ENCODE measurements around the gene ARIH2. TPM values are rescaled to one million over a fixed set of nuclear protein-coding genes. Genes with fewer than 3 reads are reported as not detected.

ARIH2 gene
- total and polyA plus RNA-seq, 2 of the 4 experiments (the other 2 are of a cell fraction), result 62.3 to 93.7 TPM

DNA sequence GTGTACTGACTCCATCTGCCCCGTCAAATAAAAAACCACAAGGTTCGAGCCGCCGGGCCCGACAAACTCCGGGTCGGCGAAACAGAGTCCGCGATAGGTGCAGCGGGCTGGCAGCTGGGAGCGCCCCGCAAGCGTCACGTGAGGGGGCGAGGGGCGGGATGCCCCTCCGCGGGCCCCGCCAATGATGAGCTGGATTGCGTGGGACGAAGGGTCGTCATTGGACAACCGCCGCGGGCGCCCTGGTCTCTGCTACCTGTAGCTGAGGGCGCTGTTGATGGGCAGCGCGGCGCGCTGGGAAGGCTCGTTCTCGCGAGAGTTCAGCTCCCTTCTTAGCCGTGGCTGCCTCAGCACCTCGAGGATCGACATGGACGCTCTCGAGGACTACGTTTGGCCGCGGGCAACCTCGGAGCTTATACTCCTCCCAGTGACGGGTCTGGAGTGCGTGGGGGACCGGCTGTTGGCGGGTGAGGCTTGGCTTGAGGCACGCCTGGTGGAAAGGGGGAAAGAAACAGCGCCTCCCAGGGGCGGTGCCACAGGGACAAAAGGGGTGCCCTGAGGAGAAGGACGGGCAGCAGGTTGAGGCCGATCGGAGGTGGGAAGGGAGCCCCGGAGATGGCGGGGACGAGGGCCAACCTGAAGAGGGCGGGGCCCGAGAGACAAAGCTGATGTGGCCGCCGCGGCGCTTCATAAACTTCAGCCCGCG lies 88.6 kb downstream of the ARIH2 start, which contains the start of gene WDR6 (continued):
- TF ChIP-seq CHD1 (IDR thresholded peaks at IDR 0.05; ENCODE audit: low read depth, low read length) (peak; percentile 82; the same call in 1 of the 2 replicates), RAD21 (IDR thresholded peaks at IDR 0.05; ENCODE audit: low read length) (peak; percentile 4; the same call in 1 of the 2 replicates), MAFK (IDR thresholded peaks at IDR 0.05; ENCODE audit: low read depth, low read length) (no peak)

DNA sequence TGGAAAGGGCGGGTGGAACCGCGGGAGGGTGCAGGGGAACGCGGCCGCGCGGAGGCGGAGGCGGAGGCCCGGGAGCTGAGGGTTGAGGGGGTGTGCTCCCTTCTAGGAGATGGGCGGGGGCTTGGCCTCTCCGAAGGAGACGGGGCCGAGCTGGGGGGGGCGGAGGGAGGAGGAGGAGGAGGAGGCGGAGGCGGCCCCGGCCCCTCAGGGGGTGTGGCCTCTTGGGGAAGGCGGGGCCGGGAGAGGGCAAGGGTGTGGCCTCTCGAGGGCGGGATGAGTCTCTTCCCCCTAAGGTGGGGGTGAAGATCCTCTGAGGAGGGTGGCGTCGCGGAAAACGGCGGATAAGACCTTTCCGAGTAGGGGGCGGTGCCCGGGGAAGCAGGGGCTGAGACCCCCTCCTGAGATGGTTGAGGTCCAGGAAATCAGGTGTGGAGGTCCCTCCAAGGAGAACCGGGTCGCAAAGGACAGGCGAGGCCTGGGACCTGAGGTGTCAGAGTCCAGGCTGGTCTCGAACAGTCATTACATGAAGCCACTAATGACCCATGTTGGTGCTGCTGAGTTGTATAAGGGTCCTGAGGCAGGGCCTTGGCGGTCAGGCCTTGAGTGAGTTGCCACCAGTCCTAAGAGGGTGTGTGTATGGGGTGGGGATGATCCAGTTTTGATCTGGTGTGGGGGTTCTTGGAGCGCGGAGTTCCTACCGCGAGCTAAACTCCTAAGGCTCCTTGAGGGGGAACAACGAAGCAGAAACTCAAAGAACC lies 89.3 kb downstream of the ARIH2 start:
- DNase-seq (peak; percentile 71), ATAC-seq (ENCODE audit: low read depth) (peak; percentile 82)
- H3K4me2 ChIP-seq (ENCODE audit: low read depth, low read length), result peak overlapping the region; percentile 92
- no peak overlapping the region; the same call in 1 of the 3 replicates for H2BK15ac ChIP-seq (ENCODE audit: low read depth, low read length)
- peak overlapping the region; percentile 95 for H2BK5ac ChIP-seq (ENCODE audit: low read depth, low read length, poor library complexity, severe bottlenecking)
- peaks cover 0 to 58% of the 10 kb centered on the region in 2 experiments; a peak in 2 of 4 replicates for H3K79me1 ChIP-seq (ENCODE audit: low read depth in 1 of 2, low read length in 2 of 2)
- H3K4ac ChIP-seq (ENCODE audit: low read depth, low read length), result peak overlapping the region; percentile 99
- peaks cover 18% of the 10 kb centered on the region for H3K36me3 ChIP-seq (ENCODE audit: control insufficient read depth, insufficient read depth, low read length)
- H4K20me1 ChIP-seq (ENCODE audit: insufficient read depth, low read length), result peaks cover 36% of the 10 kb centered on the region
- H4K5ac ChIP-seq (ENCODE audit: low read depth, low read length), result peak overlapping the region; percentile 97
- peak overlapping the region; percentile 99 for H3K9ac ChIP-seq (ENCODE audit: low read depth, low read length)
- dilution Hi-C loops (cut with HindIII; ENCODE audit: low sequenced_read_pairs, unreplicated experiment), result no loop called here
- H2AK5ac ChIP-seq (ENCODE audit: low read depth, low read length), result peak overlapping the region; percentile 98
- CTCF ChIA-PET, result interaction anchor here (0.9 to 1.5 kb wide), 4 partner anchors 10 to 86 kb away, joined by 3 to 10 read pairs (median 4); partner anchors contain the start of gene QRICH1
- H3K27me3 ChIP-seq (ENCODE audit: control insufficient read depth, insufficient read depth, low read length), result no peaks in the 10 kb centered on the region
- H2AFZ ChIP-seq (replicated peaks; ENCODE audit: low read length, poor library complexity), result peak overlapping the region; percentile 95
- H3K9me1 ChIP-seq (ENCODE audit: insufficient read depth, low read length), result peaks cover 26% of the 10 kb centered on the region
- H3K23ac ChIP-seq (ENCODE audit: low read depth, low read length), result peak overlapping the region; percentile 91; the same call in 1 of the 2 replicates
- peak overlapping the region; percentile 87 for H3K4me3 ChIP-seq (ENCODE audit: insufficient read depth, low read depth, low read length)
- peak overlapping the region; percentile 99 for H3K27ac ChIP-seq (ENCODE audit: insufficient read depth, low read length)
- H3K9me3 ChIP-seq (ENCODE audit: control insufficient read depth, insufficient read depth, low read length), result no peaks in the 10 kb centered on the region
- peak overlapping the region; percentile 98 for H4K8ac ChIP-seq (ENCODE audit: low read depth in 2 of 2, low read length in 2 of 2)
- no peak overlapping the region for H2BK20ac ChIP-seq (ENCODE audit: low read depth, low read length)
- H4K91ac ChIP-seq (ENCODE audit: insufficient read depth, low read depth, low read length), result peak overlapping the region; percentile 99
- intact Hi-C loops (cut with micrococcal nuclease), result loop anchor here (2.0 kb wide), 1 partner anchor 19 kb away; no protein-coding TSS in a partner anchor
- H3K4me1 ChIP-seq (ENCODE audit: control insufficient read depth, insufficient read depth, low read length), result peaks cover 13% of the 10 kb centered on the region
- no peak overlapping the region for H3K56ac ChIP-seq (ENCODE audit: extremely low read depth, insufficient read depth, low read length)
- BruUV-seq (replicated peaks), result no TSS peak
- peak overlapping the region; percentile 99 for H2AK9ac ChIP-seq (replicated peaks; ENCODE audit: low read depth, low read length, poor library complexity)
- no peak for TF ChIP-seq USF2 (IDR thresholded peaks at IDR 0.05; ENCODE audit: low read depth, low read length)
- TF ChIP-seq POLR2A (IDR thresholded peaks at IDR 0.05; ENCODE audit: low read depth, low read length), result no peak
- TF ChIP-seq MAZ (IDR thresholded peaks at IDR 0.05; ENCODE audit: borderline replicate concordance, low read depth, low read length), result peak; percentile 84
- no peak for TF ChIP-seq RCOR1 (IDR thresholded peaks at IDR 0.05; ENCODE audit: insufficient replicate concordance, low read length)
- TF ChIP-seq FOS (IDR thresholded peaks at IDR 0.05; ENCODE audit: low read depth, low read length), result no peak
- WGBS, 2 experiments (ENCODE audit: extremely low coverage in 2 of 2, insufficient read length in 1 of 2), result 45% methylated on average over 10 of the region's 41 CpGs; no CpG with 5 or more reads in 1 of the 2 experiments
- in situ Hi-C loops (cut with MboI; ENCODE audit: low sequenced_read_pairs), result no loop called here
- peak overlapping the region; percentile 99 for H3K14ac ChIP-seq (replicated peaks; ENCODE audit: low read depth, low read length)
- peak overlapping the region; percentile 69; the same call in 1 of the 2 replicates for H2BK120ac ChIP-seq (ENCODE audit: low read depth, low read length)
- POLR2A ChIA-PET (ENCODE audit: unreplicated experiment), result interaction anchor here (0.5 to 2.5 kb wide), 4 partner anchors 10 to 51 kb away, joined by 3 to 13 read pairs (median 8); partner anchors contain the start of genes DALRD3 and P4HTM
- H3K18ac ChIP-seq (ENCODE audit: low read depth, low read length), result peak overlapping the region; percentile 94; the same call in 1 of the 2 replicates

All from IMR-90 (cell line).